Fibroblast of lung (primary cell): Measurements from ENCODE around the gene EPB41.
"Not testable (repeated sequence)": the region's sequence is repeated elsewhere in the genome, so short reads cannot be mapped to it uniquely, and the experiment has no call there.

Experiments
- CTCF ChIP-seq, 2 donors: IDR thresholded peaks in 1 of 2; conservative IDR thresholded peaks in 1 of 2; 1 replicate in 1 of 2; 2 replicates in 1 of 2; pipeline ENCODE4 v1.5.1; 2011 to 2012; ENCODE audit warnings: low read length in 2 of 2, control low read depth in 1 of 2, inconsistent platforms in 1 of 2, low read depth in 1 of 2, mild to moderate bottlenecking in 1 of 2
- EZH2 ChIP-seq: IDR thresholded peaks from 2 replicates; pipeline ENCODE4 v1.5.1; 2012; ENCODE audit warnings: low read length, control low read depth, mild to moderate bottlenecking; ENCODE audit errors: missing control alignments

- TF ChIP-seq CTCF (conservative IDR thresholded peaks at IDR 0.05 in 1 of 2, IDR thresholded peaks at IDR 0.05 in 1 of 2; ENCODE audit: low read depth in 1 of 2, low read length in 2 of 2); EZH2: not testable (repeated sequence)
Measured at GRCh38 chr1:29150346-29150745, 236.0 kb downstream of the EPB41 start.
